Activated CD4-positive, CD25-positive, alpha-beta regulatory T cell treated with anti-CD3 and anti-CD28 coated beads, Interleukin-2, amount 50 U/mL, for 16 hours (primary cell): ENCODE data around the gene CGRRF1.

Experiments used
- DNase-seq: peaks from one replicate; pipeline ENCODE4 v3.0.0-alpha.2; 2020; ENCODE audit warnings: low read depth, low spot score

The CGRRF1 gene

DNA sequence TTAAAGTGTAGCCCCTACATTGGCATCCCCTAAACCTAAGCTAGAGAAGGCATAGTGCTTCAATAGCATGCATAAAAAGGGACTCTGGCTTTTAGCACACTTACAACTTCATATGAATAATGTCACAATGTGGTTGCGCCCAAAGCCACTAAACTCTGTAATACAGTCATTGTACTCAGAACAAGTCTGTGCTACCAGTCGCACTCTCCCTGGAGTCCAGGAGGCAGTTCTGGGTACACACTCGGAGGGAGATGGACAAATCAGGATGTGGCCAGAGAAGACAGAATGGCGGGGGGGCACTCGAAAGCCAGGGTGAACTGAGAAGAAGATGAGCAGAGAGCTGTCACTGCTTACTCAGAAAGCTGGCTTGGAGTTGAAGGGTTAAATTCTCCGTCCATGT, 67.8 kb downstream of the CGRRF1 start:
- no peak for DNase-seq

DNA sequence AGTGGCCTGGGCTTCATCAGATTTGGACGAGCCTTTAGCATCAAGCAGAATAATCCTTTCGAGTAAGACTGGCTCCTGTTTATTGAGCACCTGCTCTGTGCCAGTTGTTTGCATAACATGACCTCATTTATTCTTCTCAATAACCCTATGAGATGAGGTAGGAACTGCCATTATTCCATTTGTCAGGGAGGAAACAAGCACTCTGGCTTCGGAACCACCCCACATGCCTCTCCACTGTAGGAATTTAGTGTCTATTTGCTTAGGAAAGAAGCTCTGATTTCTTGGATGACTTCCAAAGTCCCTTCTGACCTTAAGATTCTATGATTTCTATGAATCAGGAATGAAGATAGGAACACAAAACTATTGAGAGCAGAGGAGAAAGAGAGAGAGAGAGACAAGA, 68.3 kb downstream of the CGRRF1 start:
- DNase-seq = no peak

DNA sequence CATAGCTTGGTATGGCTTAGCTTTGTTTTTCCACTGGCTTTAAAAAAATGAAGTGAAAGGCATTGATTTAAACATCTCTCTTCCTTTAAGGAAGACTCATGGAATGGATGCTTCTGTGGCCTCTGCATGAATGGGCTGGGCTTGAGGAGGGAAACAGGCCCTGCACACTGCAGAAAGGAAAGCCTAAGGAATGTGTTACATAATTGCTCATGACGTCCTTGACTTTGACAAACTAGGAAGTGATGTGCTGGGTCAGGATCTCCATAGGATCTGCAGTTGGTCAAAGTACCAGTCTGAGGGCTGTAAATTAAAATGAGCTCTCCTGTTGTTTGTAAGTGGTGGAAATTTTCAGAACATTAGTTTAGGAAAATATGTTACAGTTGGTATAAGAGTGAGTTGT, 69.9 kb downstream of the CGRRF1 start:
- DNase-seq = no peak

DNA sequence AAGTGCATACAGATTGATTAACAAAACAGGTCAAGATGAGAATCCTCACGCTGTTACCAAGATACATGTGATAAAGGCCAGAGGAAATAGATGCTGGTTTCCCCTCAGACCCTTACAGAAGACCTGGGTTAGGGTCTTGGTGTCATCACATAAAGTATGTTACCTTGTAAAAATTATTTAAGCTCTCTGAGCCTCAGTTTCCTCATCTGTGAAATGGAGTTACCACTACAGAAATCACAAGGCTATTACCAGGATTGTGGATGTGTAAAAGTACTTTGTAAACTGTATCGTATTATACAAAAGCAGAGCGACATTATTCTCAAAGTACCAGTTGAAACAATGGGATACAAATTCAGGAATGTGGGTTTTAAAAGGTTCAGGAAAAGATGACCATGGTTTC, 71.2 kb downstream of the CGRRF1 start:
- no peak for DNase-seq

DNA sequence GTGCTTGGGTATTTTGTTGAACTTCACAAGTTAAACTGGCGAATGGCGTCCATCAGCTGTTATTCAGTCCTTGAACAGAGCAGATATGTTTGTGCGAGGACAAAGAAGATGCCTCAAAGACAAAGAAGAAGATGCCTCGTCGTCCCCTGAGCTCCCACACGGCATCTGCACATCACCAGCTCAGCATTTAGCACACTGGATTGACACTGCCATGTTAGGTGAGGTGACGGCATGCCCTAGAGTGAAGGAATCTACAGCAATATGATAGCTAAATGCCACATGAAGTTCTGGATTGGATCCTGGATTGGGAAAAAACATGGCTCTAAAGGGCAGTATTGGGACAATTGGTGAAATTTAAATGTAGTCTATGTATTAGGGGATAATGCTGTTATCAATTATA, 72.6 kb downstream of the CGRRF1 start:
- DNase-seq = no peak

DNA sequence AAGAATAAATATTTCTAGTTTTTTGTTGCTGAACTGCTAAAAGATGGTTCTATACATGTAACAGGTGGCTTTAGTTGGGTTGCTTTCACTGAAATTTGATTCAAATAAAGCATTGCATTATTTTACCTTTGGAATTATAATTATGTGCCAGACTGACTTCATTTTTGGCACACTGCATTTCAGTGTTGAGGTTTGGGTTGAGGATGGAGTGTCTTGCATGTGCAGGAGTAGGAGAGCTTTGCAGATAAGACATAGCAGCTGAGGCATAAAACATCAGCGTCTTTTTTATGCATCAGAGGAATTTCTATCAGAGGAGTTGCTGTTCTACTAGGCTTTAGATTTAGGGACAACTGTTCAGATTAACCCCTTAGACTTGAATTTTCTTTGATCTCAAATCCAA, 74.4 kb downstream of the CGRRF1 start:
- no peak for DNase-seq

DNA sequence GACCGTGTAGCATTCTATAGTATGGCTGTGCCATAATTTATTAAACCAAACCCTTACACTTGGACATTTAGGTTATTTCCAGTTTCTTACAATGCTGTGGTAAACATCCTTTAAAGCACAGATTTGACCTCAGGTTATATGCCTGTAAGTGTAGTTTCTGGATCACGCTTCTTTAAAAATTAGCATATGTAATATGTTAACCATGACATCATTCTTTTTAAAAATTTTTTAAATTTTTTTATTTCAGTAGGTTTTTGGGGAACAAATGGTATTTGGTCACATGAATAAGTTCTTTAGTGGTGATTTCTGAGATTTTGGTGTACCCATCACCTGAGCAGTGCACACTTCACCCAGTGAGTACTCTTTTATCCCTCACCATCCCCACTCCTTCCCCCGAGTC, 75.5 kb downstream of the CGRRF1 start:
- DNase-seq = no peak
